WI38 (cell line): ENCODE results near the gene IL37.
"Not testable (repeated sequence)": the region's sequence is repeated elsewhere in the genome, so short reads cannot be mapped to it uniquely, and the experiment has no call there.

Experiments used
- H3K4me3 ChIP-seq: 2 replicates; pipeline ENCODE4 v1.5.1; 2011; ENCODE audit warnings: low read depth, mild to moderate bottlenecking, control low read depth, low read length
- CTCF ChIP-seq: IDR thresholded peaks from 2 replicates; pipeline ENCODE4 v1.5.1; 2012; ENCODE audit warnings: low read depth, mild to moderate bottlenecking, control low read depth, low read length

Gene IL37

GRCh38 chr2:112907001-112907949 is 3.7 kb upstream of the IL37 start:
- no peak overlapping the region for H3K4me3 ChIP-seq
- no peak for TF ChIP-seq CTCF

GRCh38 chr2:112908559-112908958 is 2.4 kb upstream of the IL37 start:
- H3K4me3 ChIP-seq, result not testable (repeated sequence)

GRCh38 chr2:112910219-112910618 is 746 bp upstream of the IL37 start:
- no peak for TF ChIP-seq CTCF
- no peak overlapping the region for H3K4me3 ChIP-seq

- TF ChIP-seq CTCF, result no peak
- no peak overlapping the region for H3K4me3 ChIP-seq
These were observed 1.4 kb downstream of the IL37 start for GRCh38 chr2:112912403-112912802.

GRCh38 chr2:112915300-112916144 is 4.6 kb downstream of the IL37 start:
- no peak overlapping the region for H3K4me3 ChIP-seq
- no peak for TF ChIP-seq CTCF

- H3K4me3 ChIP-seq, result no peak overlapping the region
- no peak for TF ChIP-seq CTCF
These were observed 5.2 kb downstream of the IL37 start for GRCh38 chr2:112916145-112916571.

GRCh38 chr2:112916625-112917247 is 5.8 kb downstream of the IL37 start:
- no peak for TF ChIP-seq CTCF
- no peak overlapping the region for H3K4me3 ChIP-seq
